Transverse colon (tissue), 4 donors: ENCODE results near the gene IPO4. TPM values are rescaled to one million over a fixed set of nuclear protein-coding genes. Genes with fewer than 3 reads are reported as not detected.

ENCODE experiments used
- DNase-seq: peaks from one replicate; pipeline ENCODE4 v3.0.0-alpha.2; 2019
- H3K27ac ChIP-seq, 4 donors: fragments of 200-600 bp; sonication (generic); 2 replicates each; pipeline ENCODE4 v1.5.1; 2016 to 2018; ENCODE audit warnings: inconsistent platforms in 4 of 4
- H3K27me3 ChIP-seq: fragments of 200-600 bp; sonication (generic); 2 replicates; pipeline ENCODE4 v1.5.1; 2017; ENCODE audit warnings: inconsistent platforms
- H3K36me3 ChIP-seq, 4 donors: fragments of 200-600 bp; sonication (generic); 2 replicates each; pipeline ENCODE4 v1.5.1; 2017 to 2019; ENCODE audit warnings: inconsistent platforms in 4 of 4
- H3K4me1 ChIP-seq, 4 donors: fragments of 200-600 bp; sonication (generic); 2 replicates each; pipeline ENCODE4 v1.5.1; 2017 to 2020; ENCODE audit warnings: inconsistent platforms in 4 of 4
- H3K4me3 ChIP-seq, 4 donors: fragments of 200-600 bp; sonication (generic); 1 replicate in 1 of 4; 2 replicates in 3 of 4; pipeline versions ENCODE4 v1.5.1 to v1.6.1; 2017 to 2019; ENCODE audit warnings: inconsistent platforms in 4 of 4
- H3K9me3 ChIP-seq, 2 donors: fragments of 200-600 bp; sonication (generic); 2 replicates each; pipeline ENCODE4 v1.5.1; 2017 to 2019; ENCODE audit warnings: inconsistent platforms in 2 of 2
- EP300 ChIP-seq: sonication (generic); formaldehyde crosslinking; IDR thresholded peaks from one replicate; pipeline ENCODE4 v1.6.1; 2017; ENCODE audit warnings: antibody characterized with exemption, low read depth
- POLR2A ChIP-seq: fragments of 450-650 bp; IDR thresholded peaks from one replicate; pipeline ENCODE4 v1.6.1; 2016; ENCODE audit warnings: antibody characterized with exemption, mild to moderate bottlenecking, moderate library complexity
- POLR2AphosphoS5 ChIP-seq, 3 donors: sonication (generic); formaldehyde crosslinking; IDR thresholded peaks; one replicate each; pipeline ENCODE4 v1.6.1; 2016; ENCODE audit warnings: antibody characterized with exemption in 3 of 3
- WGBS, 2 donors: methylation state at CpG; one replicate each; pipeline ENCODE4 v1.1.5; 2018; ENCODE audit warnings: low coverage in 1 of 2; 5-methylcytosine and 5-hydroxymethylcytosine counted together
- in situ Hi-C, 4 donors: fragments of 200-750 bp; cut with MboI; loops; one replicate each; pipeline versions ENCODE4 v1.15.0 to v1.15.1; 2017; ENCODE audit warnings: low sequenced_read_pairs in 3 of 4, low pct_ligation_motif_present in 1 of 4, low pct_unique_long_range_greater_than_20kb in 1 of 4
- intact Hi-C: fragments of 100-400 bp; cut with DNase I; formaldehyde crosslinking; loops from one replicate; pipeline ENCODE4 v1.15.1; 2023; ENCODE audit warnings: low total_unique reads
- total RNA-seq, 4 donors: library from RNA; depleted of rRNA; stranded (reverse); fragments of >200 nt; gene quantifications; one replicate each; pipeline ENCODE4 v1.1.0, GENCODE V29; 2016
- TF ChIP-seq, protein P1 (sequence below), 5 experiments: fragments of 200-600 bp in 3 of 5; fragments of 450-650 bp in 2 of 5; sonication (generic) in 3 of 5; IDR thresholded peaks; 1 replicate in 2 of 5; 2 replicates in 3 of 5; pipeline ENCODE4 v1.5.1; 2016 to 2017; ENCODE audit warnings: antibody characterized with exemption in 5 of 5, inconsistent platforms in 3 of 5, mild to moderate bottlenecking in 2 of 5, moderate library complexity in 1 of 5

The IPO4 gene
- total RNA-seq, 4 donors from 2014 or later, result 10.0 to 60.5 (median 37.3) TPM

- Histone ChIP-seq H3K9me3 (no peaks in the 10 kb centered on the region), H3K27me3 (no peaks in the 10 kb centered on the region), H3K36me3 (peaks cover 0 to 4% (median 1%) of the 10 kb centered on the region in 4 donors), H3K4me3 (no peak overlapping the region), H3K4me1 (peaks cover 23 to 67% (median 46%) of the 10 kb centered on the region in 4 donors), H3K27ac (peak overlapping the region in 1 of 4 donors; percentile 99)
- WGBS, 2 donors, result 83 to 97% methylated on average over 1 of the region's 1 CpG
- no peak for DNase-seq
- intact Hi-C loops (no loop called here), in situ Hi-C loops (no loop called here)
- TF ChIP-seq POLR2A (no peak), POLR2AphosphoS5 (IDR thresholded peaks at IDR 0.05) (no peak)
- TF ChIP-seq, protein P1, sequence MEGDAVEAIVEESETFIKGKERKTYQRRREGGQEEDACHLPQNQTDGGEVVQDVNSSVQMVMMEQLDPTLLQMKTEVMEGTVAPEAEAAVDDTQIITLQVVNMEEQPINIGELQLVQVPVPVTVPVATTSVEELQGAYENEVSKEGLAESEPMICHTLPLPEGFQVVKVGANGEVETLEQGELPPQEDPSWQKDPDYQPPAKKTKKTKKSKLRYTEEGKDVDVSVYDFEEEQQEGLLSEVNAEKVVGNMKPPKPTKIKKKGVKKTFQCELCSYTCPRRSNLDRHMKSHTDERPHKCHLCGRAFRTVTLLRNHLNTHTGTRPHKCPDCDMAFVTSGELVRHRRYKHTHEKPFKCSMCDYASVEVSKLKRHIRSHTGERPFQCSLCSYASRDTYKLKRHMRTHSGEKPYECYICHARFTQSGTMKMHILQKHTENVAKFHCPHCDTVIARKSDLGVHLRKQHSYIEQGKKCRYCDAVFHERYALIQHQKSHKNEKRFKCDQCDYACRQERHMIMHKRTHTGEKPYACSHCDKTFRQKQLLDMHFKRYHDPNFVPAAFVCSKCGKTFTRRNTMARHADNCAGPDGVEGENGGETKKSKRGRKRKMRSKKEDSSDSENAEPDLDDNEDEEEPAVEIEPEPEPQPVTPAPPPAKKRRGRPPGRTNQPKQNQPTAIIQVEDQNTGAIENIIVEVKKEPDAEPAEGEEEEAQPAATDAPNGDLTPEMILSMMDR (IDR thresholded peaks at IDR 0.05), result no peak
Measured at GRCh38 chr14:24144451-24144850, 44.2 kb downstream of the IPO4 start.

DNA sequence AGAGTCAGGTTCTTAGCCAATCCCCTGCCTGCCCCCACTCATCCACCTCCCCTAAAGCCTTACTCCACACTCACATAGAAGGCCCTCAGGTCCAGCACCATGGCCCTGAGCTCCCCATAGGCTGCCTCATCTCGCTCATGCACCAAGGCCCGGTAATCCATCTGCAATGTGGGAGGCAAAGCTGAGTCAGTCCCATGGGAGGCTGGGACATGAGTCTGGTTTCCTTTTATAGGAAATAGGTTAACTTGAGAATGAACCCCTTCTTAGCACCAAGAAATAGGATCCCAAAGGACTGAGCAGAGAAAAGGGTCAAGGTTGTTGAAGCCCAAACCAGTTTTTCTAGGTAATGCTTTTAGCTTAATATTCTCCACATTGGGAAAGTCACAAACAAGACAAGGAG lies 45.1 kb downstream of the IPO4 start:
- TF ChIP-seq EP300 (no peak), POLR2AphosphoS5 (IDR thresholded peaks at IDR 0.05) (no peak), POLR2A (no peak)
- TF ChIP-seq, protein P1 (IDR thresholded peaks at IDR 0.05), result no peak
- peaks cover 24 to 68% (median 45%) of the 10 kb centered on the region in 4 donors for H3K4me1 ChIP-seq
- intact Hi-C loops (no loop called here), in situ Hi-C loops (no loop called here)
- H3K27me3 ChIP-seq, result no peaks in the 10 kb centered on the region
- 78% methylated on average over 2 of the region's 2 CpGs; no CpG with 5 or more reads in 1 of the 2 donors for WGBS, 2 donors
- no peaks in the 10 kb centered on the region for H3K9me3 ChIP-seq
- H3K36me3 ChIP-seq, result peaks cover 0 to 10% (median under 1%) of the 10 kb centered on the region in 4 donors
- no peak overlapping the region for H3K4me3 ChIP-seq
- DNase-seq, result no peak
- H3K27ac ChIP-seq, result no peak overlapping the region

GRCh38 chr14:24141097-24141880 lies 47.3 kb downstream of the IPO4 start, which contains the start of gene EMC9:
Gene EMC9, minus strand, starts transcription at chr14:24141591. Its CDS starts 287 bp downstream, at chr14:24141304.
- peaks cover 29 to 81% (median 47%) of the 10 kb centered on the region in 4 donors for H3K4me1 ChIP-seq
- TF ChIP-seq POLR2A, result peak; percentile 89
- no peak for TF ChIP-seq EP300
- TF ChIP-seq POLR2AphosphoS5 (IDR thresholded peaks at IDR 0.05), result peak; percentile 88 to 92 (median 91)
- TF ChIP-seq, protein P1 (IDR thresholded peaks at IDR 0.05), result peak; percentile 49 to 92 (median 69)
- H3K36me3 ChIP-seq, result peaks cover 0 to 19% (median 2%) of the 10 kb centered on the region in 4 donors
- in situ Hi-C loops, result no loop called here
- no peaks in the 10 kb centered on the region for H3K27me3 ChIP-seq
- peak; percentile 100 for DNase-seq
- 1% methylated on average over 58 of the region's 65 CpGs; no CpG with 5 or more reads in 1 of the 2 donors for whole genome bisulfite sequencing, 2 donors
- intact Hi-C loops, result no loop called here
- peak within 1 kb of the TSS; percentile 49 to 98 (median 73) for H3K4me3 ChIP-seq
- peak within 1 kb of the TSS; percentile 91 to 99 (median 95) for H3K27ac ChIP-seq
- H3K9me3 ChIP-seq, result no peaks in the 10 kb centered on the region

DNA sequence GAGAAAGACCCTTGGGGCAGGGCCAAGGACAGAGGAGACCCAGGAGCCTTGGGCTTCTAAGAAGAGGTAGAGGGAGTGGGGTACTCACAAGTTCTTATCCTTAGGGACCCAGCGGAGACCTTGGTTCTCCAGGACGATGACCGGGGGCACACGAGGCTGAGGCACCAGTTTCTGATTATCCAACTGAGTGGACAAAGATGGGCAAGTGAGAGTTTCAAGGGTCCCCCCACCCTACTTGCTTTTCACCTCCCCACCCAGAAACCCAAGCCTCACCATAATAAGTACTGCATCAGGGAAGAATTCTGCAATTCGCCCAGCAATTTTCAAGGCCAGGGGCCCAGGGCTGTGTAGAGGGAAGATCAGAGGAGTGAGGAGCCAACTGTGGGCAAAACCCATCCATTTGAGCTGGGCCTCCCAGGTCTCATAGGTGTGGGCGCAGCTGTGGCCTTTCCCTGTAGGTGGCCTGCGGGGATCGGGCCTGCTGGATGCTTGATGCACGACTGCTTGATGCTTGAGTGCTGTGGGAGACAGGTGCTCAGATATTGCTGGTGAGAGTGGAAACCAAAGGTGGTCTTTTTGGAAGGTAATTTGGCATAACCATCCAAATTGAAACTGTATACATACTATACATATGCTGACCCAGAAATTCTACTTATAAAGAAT lies 49.2 kb downstream of the IPO4 start:
- Histone ChIP-seq H3K4me1 (peaks cover 24 to 69% (median 42%) of the 10 kb centered on the region in 4 donors), H3K36me3 (peaks cover 0 to 19% (median 2%) of the 10 kb centered on the region in 4 donors), H3K4me3 (no peak overlapping the region), H3K27me3 (no peaks in the 10 kb centered on the region), H3K27ac (peak overlapping the region; percentile 91 to 99 (median 95)), H3K9me3 (no peaks in the 10 kb centered on the region)
- 33 to 71% methylated on average over 1 to 9 of the region's 9 CpGs for WGBS, 2 donors
- intact Hi-C loops (loop anchor here (5.0 kb wide), 1 partner anchor 158 kb away; the partner anchor contains the start of genes DHRS1 and NOP9), in situ Hi-C loops (no loop called here)
- DNase-seq, result no peak
- TF ChIP-seq, protein P1 (IDR thresholded peaks at IDR 0.05), result no peak
- TF ChIP-seq POLR2A (no peak), POLR2AphosphoS5 (IDR thresholded peaks at IDR 0.05) (no peak), EP300 (no peak)
